HUES64 (cell line): ENCODE measurements around the gene MZT1.
"Not testable (repeated sequence)": the region's sequence is repeated elsewhere in the genome, so short reads cannot be mapped to it uniquely, and the experiment has no call there.

Experiments
- H3K27ac ChIP-seq: 2 replicates; pipeline ENCODE4 v1.7.0; 2013; ENCODE audit warnings: low read depth, low read length, inconsistent platforms
- H3K27me3 ChIP-seq: 2 replicates; pipeline ENCODE4 v1.6.1; 2013; ENCODE audit warnings: mild to moderate bottlenecking, low read length; ENCODE audit not compliant: insufficient read depth
- H3K36me3 ChIP-seq: 2 replicates; pipeline ENCODE4 v1.6.1; 2013; ENCODE audit warnings: mild to moderate bottlenecking, low read length; ENCODE audit not compliant: insufficient read depth
- H3K4me1 ChIP-seq: 2 replicates; pipeline ENCODE4 v1.6.1; 2013; ENCODE audit warnings: mild to moderate bottlenecking, low read length, moderate library complexity; ENCODE audit not compliant: insufficient read depth
- H3K4me3 ChIP-seq: 2 replicates; pipeline ENCODE4 v1.5.1; 2013; ENCODE audit warnings: mild to moderate bottlenecking, low read length, moderate library complexity
- H3K9ac ChIP-seq: 2 replicates; pipeline ENCODE4 v1.6.1; 2013; ENCODE audit warnings: mild to moderate bottlenecking, low read depth, low read length
- H3K9me3 ChIP-seq: 2 replicates; pipeline ENCODE4 v1.6.1; 2013; ENCODE audit warnings: low read depth, low read length; ENCODE audit not compliant: insufficient read depth
- WGBS: fragments of 150-250, 120-280 bp; methylation state at CpG from one replicate; pipeline ENCODE4 v1.1.7; 2013; ENCODE audit warnings: missing lambda C conversion rate; 5-methylcytosine and 5-hydroxymethylcytosine counted together

MZT1 gene

GRCh38 chr13:72726726-72727416, 558 bp downstream of the MZT1 start:
- no peaks in the 10 kb centered on the region for H3K9me3 ChIP-seq
- peak overlapping the region; percentile 94 for H3K4me3 ChIP-seq
- peaks cover 32% of the 10 kb centered on the region for H3K36me3 ChIP-seq
- peak overlapping the region; percentile 90 for H3K9ac ChIP-seq
- WGBS = 3% methylated on average over 49 of the region's 49 CpGs
- H3K4me1 ChIP-seq = peaks cover 8% of the 10 kb centered on the region
- H3K27me3 ChIP-seq = no peaks in the 10 kb centered on the region
- peak overlapping the region; percentile 85; the same call in 1 of the 2 replicates for H3K27ac ChIP-seq

GRCh38 chr13:72726185-72726584, 1.2 kb downstream of the MZT1 start:
- H3K36me3 ChIP-seq = peaks cover 25% of the 10 kb centered on the region
- peak overlapping the region; percentile 94 for H3K4me3 ChIP-seq
- not testable (repeated sequence) for H3K9ac ChIP-seq, H3K27ac ChIP-seq, H3K9me3 ChIP-seq, H3K4me1 ChIP-seq, H3K27me3 ChIP-seq
- 91% methylated on average over 13 of the region's 15 CpGs for WGBS

- Histone ChIP-seq H3K36me3 (peaks cover 69% of the 10 kb centered on the region), H3K9ac (no peak overlapping the region), H3K9me3 (peaks cover 4% of the 10 kb centered on the region), H3K27me3 (no peaks in the 10 kb centered on the region), H3K27ac (no peak overlapping the region), H3K4me1 (no peaks in the 10 kb centered on the region), H3K4me3 (no peak overlapping the region)
- WGBS = 62% methylated on average over 3 of the region's 3 CpGs
Observed at GRCh38 chr13:72716776-72717175, 10.7 kb downstream of the MZT1 start.

- no peaks in the 10 kb centered on the region for H3K4me1 ChIP-seq
- H3K4me3 ChIP-seq = no peak overlapping the region
- H3K9ac ChIP-seq = no peak overlapping the region
- H3K27me3 ChIP-seq = no peaks in the 10 kb centered on the region
- H3K9me3 ChIP-seq = no peaks in the 10 kb centered on the region
- H3K27ac ChIP-seq = no peak overlapping the region
- no peaks in the 10 kb centered on the region for H3K36me3 ChIP-seq
- WGBS = 100% methylated on average over 1 of the region's 1 CpG
Observed at GRCh38 chr13:72700509-72700908, 26.9 kb downstream of the MZT1 start.

- no peaks in the 10 kb centered on the region for H3K27me3 ChIP-seq
- H3K4me1 ChIP-seq = no peaks in the 10 kb centered on the region
- H3K27ac ChIP-seq = no peak overlapping the region
- no peaks in the 10 kb centered on the region for H3K36me3 ChIP-seq
- no peak overlapping the region for H3K4me3 ChIP-seq
- peaks cover 8% of the 10 kb centered on the region for H3K9me3 ChIP-seq
- H3K9ac ChIP-seq = no peak overlapping the region
- WGBS = 94% methylated on average over 2 of the region's 2 CpGs
Observed at GRCh38 chr13:72698164-72698563, 29.3 kb downstream of the MZT1 start.

- WGBS = 88% methylated on average over 1 of the region's 1 CpG
- Histone ChIP-seq H3K9ac (no peak overlapping the region), H3K27ac (no peak overlapping the region), H3K4me3 (no peak overlapping the region), H3K4me1 (no peaks in the 10 kb centered on the region), H3K9me3 (peaks cover 23% of the 10 kb centered on the region), H3K27me3 (no peaks in the 10 kb centered on the region), H3K36me3 (no peaks in the 10 kb centered on the region)
Observed at GRCh38 chr13:72696579-72696978, 30.9 kb downstream of the MZT1 start.

- Histone ChIP-seq H3K4me3 (no peak overlapping the region), H3K27me3 (no peaks in the 10 kb centered on the region), H3K36me3 (no peaks in the 10 kb centered on the region), H3K9me3 (peaks cover 26% of the 10 kb centered on the region), H3K27ac (no peak overlapping the region), H3K4me1 (no peaks in the 10 kb centered on the region), H3K9ac (no peak overlapping the region)
- 95% methylated on average over 8 of the region's 8 CpGs for WGBS
Observed at GRCh38 chr13:72694314-72694713, 33.1 kb downstream of the MZT1 start.

- Histone ChIP-seq H3K4me3 (no peak overlapping the region), H3K27ac (no peak overlapping the region), H3K4me1 (no peaks in the 10 kb centered on the region), H3K9me3 (peaks cover 26% of the 10 kb centered on the region), H3K36me3 (no peaks in the 10 kb centered on the region), H3K9ac (no peak overlapping the region), H3K27me3 (no peaks in the 10 kb centered on the region)
- 95% methylated on average over 4 of the region's 5 CpGs for WGBS
Observed at GRCh38 chr13:72693832-72694231, 33.6 kb downstream of the MZT1 start.

- H3K9me3 ChIP-seq = peaks cover 26% of the 10 kb centered on the region
- H3K27me3 ChIP-seq = no peaks in the 10 kb centered on the region
- no peaks in the 10 kb centered on the region for H3K4me1 ChIP-seq
- H3K9ac ChIP-seq = no peak overlapping the region
- 57% methylated on average over 5 of the region's 5 CpGs for WGBS
- H3K4me3 ChIP-seq = no peak overlapping the region
- no peak overlapping the region for H3K27ac ChIP-seq
- no peaks in the 10 kb centered on the region for H3K36me3 ChIP-seq
Observed at GRCh38 chr13:72692884-72693514, 34.4 kb downstream of the MZT1 start.

GRCh38 chr13:72689181-72689696, 38.2 kb downstream of the MZT1 start:
- Histone ChIP-seq H3K4me3 (no peak overlapping the region), H3K27me3 (no peaks in the 10 kb centered on the region), H3K9me3 (peaks cover 26% of the 10 kb centered on the region), H3K27ac (no peak overlapping the region), H3K36me3 (no peaks in the 10 kb centered on the region), H3K4me1 (no peaks in the 10 kb centered on the region), H3K9ac (no peak overlapping the region)

GRCh38 chr13:72686766-72687165, 40.7 kb downstream of the MZT1 start:
- H3K4me3 ChIP-seq = no peak overlapping the region
- no peaks in the 10 kb centered on the region for H3K27me3 ChIP-seq
- no peaks in the 10 kb centered on the region for H3K4me1 ChIP-seq
- WGBS = 81% methylated on average over 2 of the region's 3 CpGs
- no peaks in the 10 kb centered on the region for H3K36me3 ChIP-seq
- H3K9me3 ChIP-seq = peaks cover 5% of the 10 kb centered on the region
- H3K9ac ChIP-seq = no peak overlapping the region
- no peak overlapping the region for H3K27ac ChIP-seq
